ENCODE measurements around the gene ZCCHC7. TPM values are rescaled to one million over a fixed set of nuclear protein-coding genes. Genes with fewer than 3 reads are reported as not detected.

The ZCCHC7 gene
- total and polyA plus RNA-seq, 10 of the 15 experiments (the other 5 are each of a cell fraction or from before 2014, with no cell fraction given) = 42.9 to 178 (median 53.3) TPM

- Histone ChIP-seq H3K4me2 (ENCODE audit: control insufficient read depth, insufficient read depth) (peak overlapping the region; percentile 31), H3K4me3 (no peak overlapping the region), H3K27ac (ENCODE audit: control insufficient read depth, insufficient read depth) (peak overlapping the region; percentile 60), H3K36me3 (ENCODE audit: control insufficient read depth in 2 of 2, insufficient read depth in 2 of 2, low read length in 1 of 2) (no peaks in the 10 kb centered on the region), H3K79me2 (ENCODE audit: control insufficient read depth, insufficient read depth, low read length) (peaks cover 1% of the 10 kb centered on the region), H2AFZ (ENCODE audit: control insufficient read depth, low read depth, low read length) (peak overlapping the region; percentile 25), H4K20me1 (ENCODE audit: control insufficient read depth, insufficient read depth) (no peaks in the 10 kb centered on the region), H3K27me3 (replicated peaks in 1 of 2; ENCODE audit: control insufficient read depth in 2 of 2, insufficient read depth in 2 of 2, low read length in 1 of 2) (no peaks in the 10 kb centered on the region), H3K9me3 (replicated peaks; ENCODE audit: control insufficient read depth, insufficient read depth, low read length) (no peaks in the 10 kb centered on the region; the same call in 2 of the 3 replicates), H3K4me1 (ENCODE audit: control insufficient read depth, insufficient read depth, low read length) (peaks cover 38% of the 10 kb centered on the region), H3K9ac (ENCODE audit: control insufficient read depth, insufficient read depth, low read length) (no peak overlapping the region)
- no peak for FAIRE-seq
- WGBS (ENCODE audit: insufficient coverage, insufficient replicate concordance, low lambda C conversion rate, missing lambda C conversion rate) = 53% methylated on average over 7 of the region's 7 CpGs
- BruUV-seq (replicated peaks) = no TSS peak
- in situ Hi-C loops (cut with MboI) (no loop called here), intact Hi-C loops (cut with micrococcal nuclease; ENCODE audit: unreplicated experiment) (no loop called here)
- no peak for DNase-seq (ENCODE audit: low read depth, low spot score)
- no peak for ATAC-seq
- ChIA-PET SMC1A (ENCODE audit: uncharacterized antibody, unreplicated experiment) (interaction anchor here (0.6 to 1.6 kb wide), 5 partner anchors 8 to 94 kb away, joined by 3 to 5 read pairs (median 3); no protein-coding TSS in a partner anchor), POLR2A (interaction anchor here (1.3 kb wide), 1 partner anchor 12 kb away, joined by 4 read pairs; no protein-coding TSS in a partner anchor), RAD21 (ENCODE audit: unreplicated experiment) (interaction anchor here (1.1 kb wide), 1 partner anchor 13 kb away, joined by 3 read pairs; no protein-coding TSS in a partner anchor), CTCF (interaction anchor here (1.0 to 8.5 kb wide), 6 partner anchors 8 to 403 kb away, joined by 3 to 59 read pairs (median 5); no protein-coding TSS in a partner anchor)
- no peak for TF ChIP-seq MEF2B (IDR thresholded peaks at IDR 0.05; ENCODE audit: partially characterized antibody, poor library complexity, severe bottlenecking)
- no peak for TF ChIP-seq TCF12 (IDR thresholded peaks at IDR 0.05; ENCODE audit: low read depth, low read length)
- TF ChIP-seq ZBTB40 (IDR thresholded peaks at IDR 0.05; ENCODE audit: borderline replicate concordance) = no peak
- peak; percentile 35; the same call in 1 of the 2 replicates for TF ChIP-seq YY1 (IDR thresholded peaks at IDR 0.05; ENCODE audit: low read depth, low read length)
- 0 out of 2 replicates have a peak, but pooled peaks have one; percentile 16 for TF ChIP-seq SMAD5 (IDR thresholded peaks at IDR 0.05; ENCODE audit: low read depth)
- TF ChIP-seq SREBF2 (IDR thresholded peaks at IDR 0.05; ENCODE audit: low read length) = no peak
- 0 out of 2 replicates have a peak, but pooled peaks have one; percentile 20 for TF ChIP-seq CREM (IDR thresholded peaks at IDR 0.05; ENCODE audit: low read depth)
- TF ChIP-seq POLR2A (IDR thresholded peaks at IDR 0.05; ENCODE audit: low read depth, low read length) = 0 out of 2 replicates have a peak, but pooled peaks have one; percentile 40
- TF ChIP-seq, protein P1, sequence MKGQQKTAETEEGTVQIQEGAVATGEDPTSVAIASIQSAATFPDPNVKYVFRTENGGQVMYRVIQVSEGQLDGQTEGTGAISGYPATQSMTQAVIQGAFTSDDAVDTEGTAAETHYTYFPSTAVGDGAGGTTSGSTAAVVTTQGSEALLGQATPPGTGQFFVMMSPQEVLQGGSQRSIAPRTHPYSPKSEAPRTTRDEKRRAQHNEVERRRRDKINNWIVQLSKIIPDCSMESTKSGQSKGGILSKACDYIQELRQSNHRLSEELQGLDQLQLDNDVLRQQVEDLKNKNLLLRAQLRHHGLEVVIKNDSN (IDR thresholded peaks at IDR 0.05; ENCODE audit: borderline replicate concordance, extremely low read length, insufficient read depth, low read depth, low read length) = peak; percentile 17
- no peak for TF ChIP-seq ZNF622 (IDR thresholded peaks at IDR 0.05)
- TF ChIP-seq, protein P2, sequence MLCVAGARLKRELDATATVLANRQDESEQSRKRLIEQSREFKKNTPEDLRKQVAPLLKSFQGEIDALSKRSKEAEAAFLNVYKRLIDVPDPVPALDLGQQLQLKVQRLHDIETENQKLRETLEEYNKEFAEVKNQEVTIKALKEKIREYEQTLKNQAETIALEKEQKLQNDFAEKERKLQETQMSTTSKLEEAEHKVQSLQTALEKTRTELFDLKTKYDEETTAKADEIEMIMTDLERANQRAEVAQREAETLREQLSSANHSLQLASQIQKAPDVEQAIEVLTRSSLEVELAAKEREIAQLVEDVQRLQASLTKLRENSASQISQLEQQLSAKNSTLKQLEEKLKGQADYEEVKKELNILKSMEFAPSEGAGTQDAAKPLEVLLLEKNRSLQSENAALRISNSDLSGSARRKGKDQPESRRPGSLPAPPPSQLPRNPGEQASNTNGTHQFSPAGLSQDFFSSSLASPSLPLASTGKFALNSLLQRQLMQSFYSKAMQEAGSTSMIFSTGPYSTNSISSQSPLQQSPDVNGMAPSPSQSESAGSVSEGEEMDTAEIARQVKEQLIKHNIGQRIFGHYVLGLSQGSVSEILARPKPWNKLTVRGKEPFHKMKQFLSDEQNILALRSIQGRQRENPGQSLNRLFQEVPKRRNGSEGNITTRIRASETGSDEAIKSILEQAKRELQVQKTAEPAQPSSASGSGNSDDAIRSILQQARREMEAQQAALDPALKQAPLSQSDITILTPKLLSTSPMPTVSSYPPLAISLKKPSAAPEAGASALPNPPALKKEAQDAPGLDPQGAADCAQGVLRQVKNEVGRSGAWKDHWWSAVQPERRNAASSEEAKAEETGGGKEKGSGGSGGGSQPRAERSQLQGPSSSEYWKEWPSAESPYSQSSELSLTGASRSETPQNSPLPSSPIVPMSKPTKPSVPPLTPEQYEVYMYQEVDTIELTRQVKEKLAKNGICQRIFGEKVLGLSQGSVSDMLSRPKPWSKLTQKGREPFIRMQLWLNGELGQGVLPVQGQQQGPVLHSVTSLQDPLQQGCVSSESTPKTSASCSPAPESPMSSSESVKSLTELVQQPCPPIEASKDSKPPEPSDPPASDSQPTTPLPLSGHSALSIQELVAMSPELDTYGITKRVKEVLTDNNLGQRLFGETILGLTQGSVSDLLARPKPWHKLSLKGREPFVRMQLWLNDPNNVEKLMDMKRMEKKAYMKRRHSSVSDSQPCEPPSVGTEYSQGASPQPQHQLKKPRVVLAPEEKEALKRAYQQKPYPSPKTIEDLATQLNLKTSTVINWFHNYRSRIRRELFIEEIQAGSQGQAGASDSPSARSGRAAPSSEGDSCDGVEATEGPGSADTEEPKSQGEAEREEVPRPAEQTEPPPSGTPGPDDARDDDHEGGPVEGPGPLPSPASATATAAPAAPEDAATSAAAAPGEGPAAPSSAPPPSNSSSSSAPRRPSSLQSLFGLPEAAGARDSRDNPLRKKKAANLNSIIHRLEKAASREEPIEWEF (IDR thresholded peaks at IDR 0.05; ENCODE audit: insufficient replicate concordance, low read depth, low read length) = no peak
- TF ChIP-seq EED (IDR thresholded peaks at IDR 0.05; ENCODE audit: low read depth) = peak; percentile 37; the same call in 1 of the 2 replicates
Observed at GRCh38 chr9:37398464-37399025, 278.2 kb downstream of the ZCCHC7 start.

Measured in GM12878 (cell line).